ENCODE data around the gene NRTN.

DNA sequence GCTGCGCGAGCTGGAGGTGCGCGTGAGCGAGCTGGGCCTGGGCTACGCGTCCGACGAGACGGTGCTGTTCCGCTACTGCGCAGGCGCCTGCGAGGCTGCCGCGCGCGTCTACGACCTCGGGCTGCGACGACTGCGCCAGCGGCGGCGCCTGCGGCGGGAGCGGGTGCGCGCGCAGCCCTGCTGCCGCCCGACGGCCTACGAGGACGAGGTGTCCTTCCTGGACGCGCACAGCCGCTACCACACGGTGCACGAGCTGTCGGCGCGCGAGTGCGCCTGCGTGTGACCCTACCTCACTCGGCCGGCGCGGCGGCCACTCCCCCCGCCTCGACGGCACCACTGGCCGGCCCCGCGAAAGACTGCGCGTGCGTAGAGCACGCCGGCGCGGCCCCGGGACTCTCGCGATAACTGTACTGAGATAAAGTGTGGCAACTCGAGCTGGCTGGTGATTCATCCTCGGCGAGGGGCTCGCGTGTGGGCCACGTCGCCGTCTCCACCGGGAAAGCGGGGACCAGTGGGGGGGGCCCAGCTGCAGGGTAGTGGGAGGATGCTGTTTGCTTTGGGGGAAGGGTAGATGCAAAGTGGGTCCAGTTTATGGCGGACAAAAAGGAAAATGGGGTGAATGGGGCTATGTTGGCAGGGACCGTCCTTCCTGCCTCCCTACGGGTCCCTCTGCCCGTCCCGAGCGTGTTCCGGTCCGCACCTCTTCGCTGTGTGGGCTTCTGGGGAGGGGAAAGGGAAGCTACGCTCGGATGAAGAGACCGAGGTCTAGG is 23.2 kb downstream of the NRTN start:
- TF ChIP-seq, protein P1, sequence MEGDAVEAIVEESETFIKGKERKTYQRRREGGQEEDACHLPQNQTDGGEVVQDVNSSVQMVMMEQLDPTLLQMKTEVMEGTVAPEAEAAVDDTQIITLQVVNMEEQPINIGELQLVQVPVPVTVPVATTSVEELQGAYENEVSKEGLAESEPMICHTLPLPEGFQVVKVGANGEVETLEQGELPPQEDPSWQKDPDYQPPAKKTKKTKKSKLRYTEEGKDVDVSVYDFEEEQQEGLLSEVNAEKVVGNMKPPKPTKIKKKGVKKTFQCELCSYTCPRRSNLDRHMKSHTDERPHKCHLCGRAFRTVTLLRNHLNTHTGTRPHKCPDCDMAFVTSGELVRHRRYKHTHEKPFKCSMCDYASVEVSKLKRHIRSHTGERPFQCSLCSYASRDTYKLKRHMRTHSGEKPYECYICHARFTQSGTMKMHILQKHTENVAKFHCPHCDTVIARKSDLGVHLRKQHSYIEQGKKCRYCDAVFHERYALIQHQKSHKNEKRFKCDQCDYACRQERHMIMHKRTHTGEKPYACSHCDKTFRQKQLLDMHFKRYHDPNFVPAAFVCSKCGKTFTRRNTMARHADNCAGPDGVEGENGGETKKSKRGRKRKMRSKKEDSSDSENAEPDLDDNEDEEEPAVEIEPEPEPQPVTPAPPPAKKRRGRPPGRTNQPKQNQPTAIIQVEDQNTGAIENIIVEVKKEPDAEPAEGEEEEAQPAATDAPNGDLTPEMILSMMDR (IDR thresholded peaks at IDR 0.05) = peak in 1 of 6 experiments; percentile 8
- TF ChIP-seq POLR2A (IDR thresholded peaks at IDR 0.05) = peak; percentile 90 to 94

Measured in adrenal gland (tissue), 5 donors.